HG03097 (cell line): ENCODE results near the gene COL20A1.
"Not testable (repeated sequence)": the region's sequence is repeated elsewhere in the genome, so short reads cannot be mapped to it uniquely, and the experiment has no call there.

Experiments used
- ATAC-seq: cut with Tn5 transposase; IDR thresholded peaks from one replicate; pipeline ENCODE4 v1.9.1; 2021; ENCODE audit not compliant: unreplicated experiment, low FRiP score

COL20A1 gene

DNA sequence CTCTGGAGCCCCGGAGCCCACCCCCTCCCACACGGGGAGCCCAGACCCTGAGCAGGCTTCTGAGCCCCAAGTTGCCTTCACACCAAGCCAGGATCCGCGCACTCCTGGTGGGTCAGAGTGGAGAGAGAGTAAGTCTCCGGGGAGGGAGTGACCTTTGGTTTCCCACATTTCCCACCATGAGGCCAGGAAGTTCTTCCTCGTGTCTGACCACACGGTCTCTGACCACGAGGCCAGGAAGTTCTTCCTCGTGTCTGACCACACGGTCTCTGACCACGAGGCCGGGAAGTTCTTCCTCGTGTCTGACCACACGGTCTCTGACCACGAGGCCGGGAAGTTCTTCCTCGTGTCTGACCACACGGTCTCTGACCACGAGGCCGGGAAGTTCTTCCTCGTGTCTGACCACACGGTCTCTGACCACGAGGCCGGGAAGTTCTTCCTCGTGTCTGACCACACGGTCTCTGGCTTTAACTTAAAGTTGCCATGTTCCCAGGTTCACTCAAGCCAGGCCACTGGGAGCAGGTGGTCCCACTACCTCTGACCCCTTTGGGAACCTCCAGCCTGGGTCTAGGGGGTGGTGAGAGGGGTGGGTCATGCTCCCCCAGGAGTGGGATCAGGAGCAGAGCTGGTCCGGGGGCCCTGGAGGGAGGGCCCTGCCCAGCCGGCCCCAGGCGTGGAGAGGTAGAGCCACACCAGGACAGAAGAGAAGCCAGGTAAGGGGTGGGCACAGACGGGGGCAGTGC, 13.1 kb downstream of the COL20A1 start:
- not testable (repeated sequence) for ATAC-seq

DNA sequence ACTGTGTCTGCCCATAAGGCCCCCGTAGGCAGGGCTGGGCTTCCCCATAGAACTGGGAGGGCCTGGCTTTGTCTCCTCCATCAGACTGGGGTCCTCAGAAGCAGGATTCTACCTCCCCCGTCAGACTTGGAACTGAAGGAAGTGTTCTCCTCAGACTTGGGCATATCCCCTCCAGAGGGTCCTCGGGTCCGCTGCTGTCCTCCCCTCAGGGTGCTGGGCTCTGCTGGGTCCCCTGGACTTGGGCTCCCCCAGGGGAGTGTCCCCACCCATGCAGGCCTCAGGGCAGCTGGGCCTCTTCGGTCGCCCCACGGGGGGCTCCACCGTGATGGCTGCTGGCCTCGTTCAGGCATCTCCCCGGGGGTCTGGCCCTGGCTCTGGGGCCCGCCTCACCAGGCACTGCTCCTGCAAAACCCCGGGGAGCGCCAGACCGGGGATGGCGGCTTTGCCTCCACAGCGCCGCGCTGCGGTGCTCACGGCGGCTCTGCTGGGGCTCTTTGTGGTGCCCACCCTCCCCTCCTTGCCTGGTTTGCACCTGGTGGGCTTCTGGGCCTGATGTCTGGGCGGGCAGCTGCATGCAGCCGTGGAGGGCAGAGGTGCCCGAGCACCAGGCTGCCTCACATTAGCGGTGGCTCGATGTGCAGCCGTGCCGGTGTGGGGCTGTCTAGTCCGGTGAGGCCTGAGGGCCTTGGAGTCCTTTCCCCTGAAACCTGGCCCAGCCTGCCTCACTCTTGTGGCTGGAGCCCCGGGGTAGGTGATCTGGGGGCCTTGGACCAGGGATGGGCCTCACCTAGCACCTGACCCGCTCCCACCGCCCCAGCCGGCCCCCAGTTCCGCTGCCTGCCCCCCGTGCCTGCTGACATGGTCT, 13.9 kb downstream of the COL20A1 start:
- no peak for ATAC-seq

DNA sequence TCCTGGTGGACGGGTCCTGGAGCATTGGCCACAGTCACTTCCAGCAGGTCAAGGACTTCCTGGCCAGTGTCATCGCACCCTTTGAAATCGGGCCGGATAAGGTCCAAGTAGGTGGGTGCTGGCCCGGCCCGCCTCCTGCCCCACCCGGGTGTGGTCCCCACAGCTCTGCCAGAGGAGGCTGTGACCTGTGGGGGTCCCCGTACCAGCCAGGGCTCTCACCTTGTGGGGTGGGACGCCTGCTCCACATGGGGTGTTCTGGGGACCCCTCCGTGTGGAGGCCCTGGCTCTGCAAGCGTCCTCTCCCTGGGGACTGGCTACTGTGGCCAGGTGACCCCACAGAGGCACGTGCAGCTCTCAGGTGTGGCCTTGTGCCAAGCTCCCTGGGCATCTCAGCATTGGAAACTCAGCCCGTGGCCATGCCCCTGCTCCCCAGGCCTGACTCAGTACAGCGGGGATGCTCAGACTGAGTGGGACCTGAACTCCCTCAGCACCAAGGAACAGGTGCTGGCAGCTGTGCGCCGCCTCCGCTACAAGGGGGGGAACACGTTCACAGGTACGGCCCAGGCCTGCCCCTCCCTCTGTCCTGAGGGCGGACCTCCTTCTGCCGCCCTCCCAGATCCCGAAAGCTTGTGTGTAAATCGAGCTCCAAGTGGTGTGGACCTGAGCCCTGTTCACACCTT, 14.7 kb downstream of the COL20A1 start:
- ATAC-seq = no peak

DNA sequence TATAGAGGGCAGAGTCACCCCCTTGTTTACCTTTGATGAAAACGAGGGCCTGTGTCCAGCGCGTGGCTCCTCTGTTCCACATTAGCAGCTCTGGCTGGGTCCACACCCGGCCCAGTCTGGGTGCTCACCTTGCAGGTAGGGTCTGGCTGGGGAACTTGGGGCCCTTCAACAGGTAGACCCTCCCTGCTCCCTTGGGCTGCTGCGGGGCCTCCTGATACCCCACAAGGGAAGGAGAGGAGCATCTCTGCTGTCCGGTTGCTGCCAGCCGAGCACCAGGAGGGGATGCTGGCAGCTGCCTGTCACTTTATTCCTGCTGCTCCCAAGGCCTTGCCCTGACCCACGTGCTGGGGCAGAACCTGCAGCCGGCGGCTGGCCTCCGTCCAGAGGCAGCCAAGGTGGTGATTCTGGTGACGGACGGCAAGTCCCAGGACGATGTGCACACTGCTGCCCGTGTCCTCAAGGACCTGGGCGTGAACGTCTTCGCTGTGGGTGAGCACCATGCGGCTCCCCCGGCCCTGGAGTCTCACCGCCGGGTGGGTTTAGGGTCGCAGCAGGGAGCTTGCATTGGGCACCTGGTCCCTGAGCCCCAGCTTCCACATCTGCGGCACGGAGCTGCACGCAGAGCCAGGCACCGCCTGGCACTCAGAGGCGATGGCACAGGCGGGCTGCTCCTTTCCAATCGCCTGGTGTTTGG, 15.4 kb downstream of the COL20A1 start:
- ATAC-seq = no peak

GRCh38 chr20:63309261-63310071, 16.5 kb downstream of the COL20A1 start:
- no peak for ATAC-seq

- ATAC-seq = no peak
Measured at GRCh38 chr20:63310265-63310991, 17.4 kb downstream of the COL20A1 start.

- no peak for ATAC-seq
Measured at GRCh38 chr20:63311186-63311832, 18.3 kb downstream of the COL20A1 start.

GRCh38 chr20:63311833-63312243, 18.9 kb downstream of the COL20A1 start:
- no peak for ATAC-seq

- ATAC-seq = no peak
Measured at GRCh38 chr20:63312273-63312672, 19.3 kb downstream of the COL20A1 start.

- no peak for ATAC-seq
Measured at GRCh38 chr20:63312690-63313348, 19.8 kb downstream of the COL20A1 start.

- no peak for ATAC-seq
Measured at GRCh38 chr20:63313349-63314014, 20.5 kb downstream of the COL20A1 start.

- no peak for ATAC-seq
Measured at GRCh38 chr20:63314015-63314471, 21.1 kb downstream of the COL20A1 start.

- no peak for ATAC-seq
Measured at GRCh38 chr20:63314566-63315239, 21.7 kb downstream of the COL20A1 start.

DNA sequence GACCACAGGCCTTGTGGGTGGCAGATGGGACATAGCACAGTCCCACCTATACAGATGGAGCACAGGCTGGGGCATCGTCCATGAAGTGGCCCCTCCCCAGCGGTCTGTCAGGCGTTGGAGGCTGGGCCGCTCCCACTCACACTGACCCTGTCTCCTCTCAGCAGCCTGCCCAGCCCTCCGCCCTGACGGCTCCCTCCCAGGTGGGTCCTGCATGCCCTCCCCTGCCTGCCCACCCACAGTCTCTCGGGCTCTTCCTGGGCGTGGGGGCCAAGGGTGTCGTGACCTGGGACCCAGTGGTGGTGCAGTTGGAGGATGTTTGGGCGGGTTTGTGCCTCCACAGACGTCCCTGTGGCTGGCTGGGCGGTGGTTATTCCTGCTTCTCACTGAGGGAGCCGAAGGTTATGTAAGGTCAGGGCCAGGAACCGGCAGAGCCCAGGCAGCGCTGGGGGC, 22.3 kb downstream of the COL20A1 start:
- ATAC-seq = no peak

- ATAC-seq = no peak
Measured at GRCh38 chr20:63315731-63316491, 22.9 kb downstream of the COL20A1 start.

DNA sequence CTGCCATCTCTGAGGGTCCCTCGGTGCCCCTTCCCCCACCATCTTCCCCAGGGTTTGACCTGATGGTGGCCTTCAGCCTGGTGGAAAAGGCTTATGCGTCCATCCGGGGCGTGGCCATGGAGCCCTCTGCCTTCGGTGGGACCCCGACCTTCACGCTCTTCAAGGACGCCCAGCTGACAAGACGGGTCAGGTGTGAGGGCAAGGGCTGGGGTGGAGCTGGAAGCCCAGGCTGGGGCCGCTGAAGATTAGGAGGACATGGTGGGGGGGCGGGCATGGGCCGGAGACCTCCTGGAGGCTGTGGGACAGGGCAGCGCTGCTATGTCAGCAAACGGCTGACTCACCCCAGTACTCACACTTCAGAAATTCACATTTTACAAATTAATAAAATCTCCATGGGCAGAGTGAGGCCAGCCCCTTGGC, 23.5 kb downstream of the COL20A1 start:
- ATAC-seq = no peak
